Testis (tissue), 3 donors: ENCODE data around the gene NRIP1. TPM values are rescaled to one million over a fixed set of nuclear protein-coding genes. Genes with fewer than 3 reads are reported as not detected.

ENCODE experiments used
- DNase-seq: peaks from one replicate; pipeline ENCODE4 v3.0.0-alpha.2; 2019
- H3K27ac ChIP-seq, 2 donors: fragments of 200-600 bp; sonication (generic); one replicate each; pipeline ENCODE4 v1.5.1; 2019
- H3K27me3 ChIP-seq: fragments of 200-600 bp; sonication (generic); one replicate; pipeline ENCODE4 v1.5.1; 2019
- H3K36me3 ChIP-seq: fragments of 200-600 bp; sonication (generic); one replicate; pipeline ENCODE4 v1.5.1; 2017; ENCODE audit warnings: low read depth; ENCODE audit errors: missing control alignments
- H3K4me1 ChIP-seq: fragments of 200-600 bp; sonication (generic); one replicate; pipeline ENCODE4 v1.5.1; 2019
- H3K4me3 ChIP-seq, 2 donors: fragments of 200-600 bp; sonication (generic); one replicate each; pipeline ENCODE4 v1.5.1; 2017 to 2019
- H3K9me3 ChIP-seq: fragments of 200-600 bp; sonication (generic); one replicate; pipeline ENCODE4 v1.5.1; 2017
- POLR2A ChIP-seq: fragments of 450-650 bp; IDR thresholded peaks from one replicate; pipeline ENCODE4 v1.6.1; 2017; ENCODE audit warnings: antibody characterized with exemption, mild to moderate bottlenecking, moderate library complexity
- WGBS, 2 donors: methylation state at CpG; one replicate each; pipeline ENCODE4 v1.1.5; 2018; 5-methylcytosine and 5-hydroxymethylcytosine counted together
- intact Hi-C: fragments of 100-400 bp; cut with DNase I; formaldehyde crosslinking; loops from one replicate; pipeline ENCODE4 v1.15.1; 2023; ENCODE audit warnings: low total_unique reads
- polyA plus RNA-seq: library from polyadenylated mRNA; stranded (reverse); fragments of 350-450 nt; fragmentation: Illumina TruSeq; extraction: RNeasy Lipid Tissue Mini Kit (QIAGEN cat#74804); gene quantifications from one replicate; pipeline ENCODE4 v1.2.3, GENCODE V29; 2014; ENCODE audit warnings: low read depth, low replicate concordance; ENCODE audit not compliant: insufficient read depth
- total RNA-seq, 2 donors: library from RNA; depleted of rRNA; stranded (reverse); fragments of >200 nt; gene quantifications; one replicate each; pipeline ENCODE4 v1.2.3, GENCODE V29; 2016
- TF ChIP-seq, protein P1 (sequence below), 3 experiments: fragments of 450-650 bp in 2 of 3; fragments of 200-600 bp in 1 of 3; sonication (generic) in 1 of 3; IDR thresholded peaks; one replicate each; pipeline ENCODE4 v1.5.1; 2016 to 2019; ENCODE audit warnings: antibody characterized with exemption in 3 of 3, mild to moderate bottlenecking in 2 of 3, moderate library complexity in 1 of 3

NRIP1 gene
- total and polyA plus RNA-seq, 3 donors from 2014 or later = 18.0 to 36.1 (median 26.8) TPM

DNA sequence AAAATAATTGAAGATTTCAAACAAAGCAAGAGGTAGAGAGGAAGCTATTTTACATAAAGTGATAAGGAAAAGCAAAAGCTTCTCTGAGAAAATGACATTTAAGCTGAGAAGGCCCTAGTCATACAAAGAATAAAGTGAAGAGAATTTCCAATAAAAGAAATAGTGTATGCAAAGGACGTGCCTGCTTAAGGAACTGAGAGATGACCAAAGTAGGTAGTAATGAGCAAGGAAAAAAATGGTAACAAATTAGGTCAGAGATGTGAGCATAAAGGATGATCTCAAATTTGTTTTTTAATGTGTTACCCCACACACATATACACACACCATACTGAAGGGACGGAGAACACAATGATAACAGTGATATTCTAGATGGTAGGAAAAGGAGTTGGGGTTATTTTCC, 46.4 kb downstream of the NRIP1 start:
- TF ChIP-seq POLR2A = no peak
- TF ChIP-seq, protein P1, sequence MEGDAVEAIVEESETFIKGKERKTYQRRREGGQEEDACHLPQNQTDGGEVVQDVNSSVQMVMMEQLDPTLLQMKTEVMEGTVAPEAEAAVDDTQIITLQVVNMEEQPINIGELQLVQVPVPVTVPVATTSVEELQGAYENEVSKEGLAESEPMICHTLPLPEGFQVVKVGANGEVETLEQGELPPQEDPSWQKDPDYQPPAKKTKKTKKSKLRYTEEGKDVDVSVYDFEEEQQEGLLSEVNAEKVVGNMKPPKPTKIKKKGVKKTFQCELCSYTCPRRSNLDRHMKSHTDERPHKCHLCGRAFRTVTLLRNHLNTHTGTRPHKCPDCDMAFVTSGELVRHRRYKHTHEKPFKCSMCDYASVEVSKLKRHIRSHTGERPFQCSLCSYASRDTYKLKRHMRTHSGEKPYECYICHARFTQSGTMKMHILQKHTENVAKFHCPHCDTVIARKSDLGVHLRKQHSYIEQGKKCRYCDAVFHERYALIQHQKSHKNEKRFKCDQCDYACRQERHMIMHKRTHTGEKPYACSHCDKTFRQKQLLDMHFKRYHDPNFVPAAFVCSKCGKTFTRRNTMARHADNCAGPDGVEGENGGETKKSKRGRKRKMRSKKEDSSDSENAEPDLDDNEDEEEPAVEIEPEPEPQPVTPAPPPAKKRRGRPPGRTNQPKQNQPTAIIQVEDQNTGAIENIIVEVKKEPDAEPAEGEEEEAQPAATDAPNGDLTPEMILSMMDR (IDR thresholded peaks at IDR 0.05) = no peak
- Histone ChIP-seq H3K27ac (no peak overlapping the region), H3K27me3 (no peaks in the 10 kb centered on the region), H3K4me3 (no peak overlapping the region), H3K36me3 (no peaks in the 10 kb centered on the region), H3K4me1 (no peaks in the 10 kb centered on the region), H3K9me3 (no peaks in the 10 kb centered on the region)
- DNase-seq = no peak
- intact Hi-C loops = no loop called here
- WGBS, 2 donors = 72 to 78% methylated on average over 2 of the region's 2 CpGs

DNA sequence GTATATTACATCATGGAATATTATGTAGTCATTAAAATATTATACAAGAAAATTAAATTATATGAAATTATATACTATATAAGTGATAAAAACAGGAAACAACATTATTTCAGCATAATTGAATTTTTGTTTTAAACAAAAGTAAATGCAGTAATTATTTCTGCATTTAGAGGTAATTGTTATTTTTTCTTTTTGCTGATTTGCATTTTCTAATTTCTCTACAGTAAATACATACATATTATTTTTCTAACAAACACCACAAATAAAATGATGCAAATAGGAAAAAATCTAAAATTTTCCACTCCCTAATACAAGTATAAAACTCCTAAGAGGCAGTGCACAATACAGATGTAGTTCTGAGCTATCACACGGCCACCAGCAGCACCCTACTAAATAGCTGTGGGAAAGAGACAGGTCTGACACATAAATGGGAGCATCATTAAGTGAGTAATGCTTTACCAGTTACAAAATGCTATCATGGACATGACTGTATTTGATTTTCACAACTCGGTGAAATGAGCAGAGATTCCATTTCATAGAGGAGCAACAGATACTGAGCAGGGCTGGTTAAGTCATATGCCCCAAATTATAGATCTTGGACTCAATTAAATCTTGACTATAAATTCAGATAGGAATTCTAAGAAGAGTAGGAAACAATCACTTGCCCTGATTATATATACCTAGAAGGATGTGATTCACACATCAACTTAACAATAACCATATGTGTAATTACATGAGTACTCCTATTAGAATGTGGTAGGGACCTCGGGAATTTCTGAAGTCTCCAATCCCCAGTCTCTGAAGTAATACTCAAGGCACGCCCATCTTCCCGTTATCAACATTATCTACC, 49.0 kb downstream of the NRIP1 start:
- Histone ChIP-seq H3K27ac (no peak overlapping the region), H3K27me3 (no peaks in the 10 kb centered on the region), H3K9me3 (no peaks in the 10 kb centered on the region), H3K36me3 (no peaks in the 10 kb centered on the region), H3K4me3 (no peak overlapping the region), H3K4me1 (no peaks in the 10 kb centered on the region)
- 91 to 92% methylated on average over 5 of the region's 5 CpGs for WGBS, 2 donors
- DNase-seq = no peak
- TF ChIP-seq, protein P1 (IDR thresholded peaks at IDR 0.05) = no peak
- no peak for TF ChIP-seq POLR2A
- intact Hi-C loops = no loop called here

DNA sequence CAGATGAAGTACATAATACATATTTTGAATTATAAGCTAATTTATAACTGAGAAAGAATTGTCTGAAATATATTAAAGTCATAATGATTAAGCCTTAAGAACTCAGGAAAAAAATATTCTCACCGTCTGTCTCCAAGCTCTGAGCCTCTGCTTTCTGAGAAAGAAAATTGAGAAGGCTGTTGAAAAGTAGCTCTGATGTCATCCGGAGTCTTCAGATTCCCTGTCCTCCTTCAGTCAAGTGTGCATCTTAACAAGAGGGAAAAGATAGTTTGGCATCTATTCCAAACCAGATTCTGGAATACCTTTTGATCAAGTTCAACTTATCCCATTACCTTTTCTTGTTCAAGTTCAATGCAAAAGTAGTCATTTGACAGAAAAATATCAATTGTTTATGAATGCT, 50.6 kb downstream of the NRIP1 start:
- no peak for TF ChIP-seq POLR2A
- TF ChIP-seq, protein P1 (IDR thresholded peaks at IDR 0.05) = no peak
- Histone ChIP-seq H3K4me3 (no peak overlapping the region), H3K9me3 (no peaks in the 10 kb centered on the region), H3K4me1 (no peaks in the 10 kb centered on the region), H3K27ac (no peak overlapping the region), H3K36me3 (no peaks in the 10 kb centered on the region), H3K27me3 (no peaks in the 10 kb centered on the region)
- intact Hi-C loops = no loop called here
- no peak for DNase-seq
- 75 to 77% methylated on average over 2 of the region's 2 CpGs for WGBS, 2 donors

DNA sequence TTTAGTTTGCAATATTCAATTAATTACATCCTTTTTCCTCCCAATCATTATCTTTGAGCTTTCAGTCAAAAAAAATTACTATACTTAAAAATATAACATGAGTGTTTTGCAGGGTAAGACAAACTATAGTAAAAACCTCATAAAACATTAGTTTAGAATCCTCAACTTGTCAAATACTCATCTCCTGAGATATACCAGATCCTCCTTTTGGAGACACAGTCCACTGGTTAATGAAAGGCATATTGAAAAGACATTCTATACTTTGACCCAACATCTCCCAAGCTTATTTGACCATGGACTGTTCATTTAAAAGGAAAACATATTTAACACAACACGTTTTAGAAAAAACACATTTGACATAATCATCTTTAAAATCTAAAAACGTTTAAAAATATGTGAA, 52.8 kb downstream of the NRIP1 start:
- 80 to 86% methylated on average over 2 of the region's 2 CpGs for WGBS, 2 donors
- Histone ChIP-seq H3K4me3 (no peak overlapping the region), H3K27ac (no peak overlapping the region), H3K9me3 (no peaks in the 10 kb centered on the region), H3K4me1 (peaks cover 5% of the 10 kb centered on the region), H3K27me3 (no peaks in the 10 kb centered on the region), H3K36me3 (no peaks in the 10 kb centered on the region)
- intact Hi-C loops = no loop called here
- DNase-seq = no peak
- TF ChIP-seq, protein P1 (IDR thresholded peaks at IDR 0.05) = no peak
- no peak for TF ChIP-seq POLR2A

DNA sequence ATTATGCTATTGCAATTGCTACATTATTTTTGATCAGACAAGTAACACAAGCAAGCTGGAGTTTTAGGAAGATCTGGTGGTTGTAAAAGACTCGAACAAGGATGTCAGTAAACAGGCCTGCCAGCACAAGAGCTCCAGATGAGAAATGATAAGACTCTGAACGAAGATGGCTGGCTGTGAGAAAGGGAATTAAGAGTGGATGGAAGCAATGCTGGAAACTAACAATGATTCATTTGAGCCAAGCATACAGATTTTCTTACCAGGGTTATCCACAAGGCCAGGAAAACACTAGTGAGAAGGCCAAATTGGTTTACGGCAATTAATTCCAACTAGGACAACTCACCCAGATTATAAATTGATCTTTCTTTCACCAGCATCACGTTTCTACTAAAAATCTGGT, 54.2 kb downstream of the NRIP1 start:
- Histone ChIP-seq H3K27ac (no peak overlapping the region), H3K36me3 (no peaks in the 10 kb centered on the region), H3K4me1 (peaks cover 13% of the 10 kb centered on the region), H3K9me3 (no peaks in the 10 kb centered on the region), H3K4me3 (no peak overlapping the region), H3K27me3 (no peaks in the 10 kb centered on the region)
- no peak for DNase-seq
- no peak for TF ChIP-seq POLR2A
- TF ChIP-seq, protein P1 (IDR thresholded peaks at IDR 0.05) = no peak
- 73 to 76% methylated on average over 4 of the region's 4 CpGs for WGBS, 2 donors
- intact Hi-C loops = no loop called here
